DND-41 (cell line): ENCODE data around the gene ALKBH2.

Source experiments
- ATAC-seq: fragments of 200-7000 bp; cut with Tn5 transposase; 3 replicates; pipeline ENCODE4 v1.9.1; 2021; ENCODE audit warnings: low read depth; ENCODE audit not compliant: insufficient read depth
- DNase-seq: peaks from one replicate; pipeline ENCODE4 v3.0.0-alpha.2; 2020
- H2AFZ ChIP-seq: 2 replicates; pipeline ENCODE4 v1.6.0; 2012; ENCODE audit warnings: low read depth, low read length
- H3K27ac ChIP-seq: 2 replicates; pipeline ENCODE4 v1.5.1; 2012; ENCODE audit warnings: low read length, inconsistent platforms
- H3K27me3 ChIP-seq: fragments of 200-600 bp; sonication (generic); 2 replicates; pipeline ENCODE4 v1.6.0; 2012; ENCODE audit warnings: low read length, mild to moderate bottlenecking, inconsistent platforms; ENCODE audit not compliant: insufficient read depth, poor library complexity
- H3K36me3 ChIP-seq: 2 replicates; pipeline ENCODE4 v1.5.1; 2012; ENCODE audit warnings: low read length, inconsistent platforms; ENCODE audit not compliant: insufficient read depth
- H3K4me1 ChIP-seq: 2 replicates; pipeline ENCODE4 v1.5.1; 2012; ENCODE audit warnings: mild to moderate bottlenecking, low read length; ENCODE audit not compliant: insufficient read depth
- H3K4me2 ChIP-seq: 2 replicates; pipeline ENCODE4 v1.6.0; 2012; ENCODE audit warnings: mild to moderate bottlenecking, moderate library complexity, low read length, inconsistent platforms; ENCODE audit not compliant: insufficient read depth
- H3K4me3 ChIP-seq, 2 experiments: fragments of 200-600 bp in 1 of 2; shearing (Covaris generic) in 1 of 2; 2 replicates each; pipeline ENCODE4 v1.5.1; 2012 to 2016; ENCODE audit warnings: inconsistent platforms in 2 of 2, low read length in 2 of 2, mild to moderate bottlenecking in 2 of 2, low read depth in 1 of 2, moderate library complexity in 1 of 2
- H3K79me2 ChIP-seq: 2 replicates; pipeline ENCODE4 v1.6.0; 2012; ENCODE audit warnings: low read length, inconsistent platforms; ENCODE audit not compliant: insufficient read depth
- H3K9ac ChIP-seq: 2 replicates; pipeline ENCODE4 v1.6.0; 2012; ENCODE audit warnings: low read depth, mild to moderate bottlenecking, inconsistent platforms, low read length, moderate library complexity
- H3K9me3 ChIP-seq: 2 replicates; pipeline ENCODE4 v1.5.1; 2012; ENCODE audit warnings: low read length, moderate library complexity, mild to moderate bottlenecking, inconsistent platforms; ENCODE audit not compliant: insufficient read depth, severe bottlenecking
- H4K20me1 ChIP-seq: 2 replicates; pipeline ENCODE4 v1.6.0; 2012; ENCODE audit warnings: low read length; ENCODE audit not compliant: insufficient read depth
- CTCF ChIP-seq: IDR thresholded peaks from 2 replicates; pipeline ENCODE4 v1.5.1; 2012; ENCODE audit warnings: borderline replicate concordance, low read length, moderate library complexity, mild to moderate bottlenecking; ENCODE audit not compliant: poor library complexity, severe bottlenecking; ENCODE audit errors: extremely low read depth
- EZH2 ChIP-seq: IDR thresholded peaks from 3 replicates; pipeline ENCODE4 v1.6.1; 2012; ENCODE audit warnings: borderline replicate concordance, low read depth, mild to moderate bottlenecking, moderate library complexity, low read length, inconsistent platforms; ENCODE audit not compliant: severe bottlenecking

Gene ALKBH2

GRCh38 chr12:109069307-109070271 is 23.7 kb downstream of the ALKBH2 start:
- no peak overlapping the region for H3K4me2 ChIP-seq
- no peaks in the 10 kb centered on the region for H3K4me1 ChIP-seq
- H3K4me3 ChIP-seq = no peak overlapping the region
- no peak overlapping the region for H3K27ac ChIP-seq
- H4K20me1 ChIP-seq = no peaks in the 10 kb centered on the region
- no peak overlapping the region for H2AFZ ChIP-seq
- ATAC-seq (no peak), DNase-seq (no peak)
- peaks cover 51% of the 10 kb centered on the region for H3K36me3 ChIP-seq
- H3K9me3 ChIP-seq = no peaks in the 10 kb centered on the region
- H3K79me2 ChIP-seq = no peaks in the 10 kb centered on the region
- H3K9ac ChIP-seq = no peak overlapping the region
- no peaks in the 10 kb centered on the region for H3K27me3 ChIP-seq
- TF ChIP-seq EZH2 (no peak), CTCF (no peak)

GRCh38 chr12:109065853-109066193 is 27.4 kb downstream of the ALKBH2 start:
- Histone ChIP-seq H3K4me1 (no peaks in the 10 kb centered on the region), H2AFZ (no peak overlapping the region), H3K27me3 (no peaks in the 10 kb centered on the region), H3K4me3 (no peak overlapping the region), H3K79me2 (no peaks in the 10 kb centered on the region), H3K9ac (no peak overlapping the region), H4K20me1 (no peaks in the 10 kb centered on the region), H3K27ac (no peak overlapping the region), H3K36me3 (peaks cover 33% of the 10 kb centered on the region), H3K9me3 (no peaks in the 10 kb centered on the region), H3K4me2 (no peak overlapping the region)
- no peak for ATAC-seq
- DNase-seq = no peak
- TF ChIP-seq EZH2 (no peak), CTCF (no peak)

DNA sequence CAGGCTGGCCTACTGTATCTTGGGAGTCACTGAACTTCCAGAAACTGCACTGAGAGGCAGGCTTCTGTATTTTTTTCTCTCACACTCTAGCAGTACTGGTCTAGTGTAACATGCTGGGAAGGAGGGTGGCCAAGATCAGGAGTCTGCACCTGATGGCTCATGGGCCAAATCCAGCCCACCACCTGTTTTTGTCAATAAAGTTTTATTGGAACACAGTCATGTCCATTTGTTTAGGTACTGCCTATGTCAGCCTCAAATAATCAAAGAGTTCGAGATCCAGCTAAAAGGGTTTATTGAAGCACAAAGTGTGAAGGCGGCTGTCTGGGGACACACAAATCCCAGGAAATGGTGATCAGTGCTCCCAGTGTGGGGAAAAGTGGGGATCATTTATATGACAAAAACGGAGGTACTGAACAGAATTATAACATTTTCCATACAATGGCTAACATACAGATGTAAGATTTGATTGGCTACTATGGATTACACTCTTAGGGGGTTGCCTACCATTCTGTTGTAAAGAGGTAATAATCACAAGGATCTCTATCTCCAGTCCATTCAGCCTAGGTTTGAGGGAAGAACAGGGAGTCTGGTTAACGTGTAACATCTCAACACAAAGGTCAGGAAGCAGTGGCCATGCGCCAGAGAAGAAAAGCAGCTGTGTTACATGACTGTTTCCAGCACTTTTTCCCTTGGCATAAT is 28.0 kb downstream of the ALKBH2 start:
- no peak overlapping the region for H3K9ac ChIP-seq
- no peaks in the 10 kb centered on the region for H3K4me1 ChIP-seq
- H3K36me3 ChIP-seq = peaks cover 30% of the 10 kb centered on the region
- H4K20me1 ChIP-seq = no peaks in the 10 kb centered on the region
- no peak overlapping the region for H2AFZ ChIP-seq
- H3K9me3 ChIP-seq = no peaks in the 10 kb centered on the region
- ATAC-seq = no peak
- no peak overlapping the region for H3K4me2 ChIP-seq
- DNase-seq = no peak
- no peaks in the 10 kb centered on the region for H3K27me3 ChIP-seq
- TF ChIP-seq EZH2 (no peak), CTCF (no peak)
- H3K79me2 ChIP-seq = no peaks in the 10 kb centered on the region
- no peak overlapping the region for H3K4me3 ChIP-seq
- no peak overlapping the region for H3K27ac ChIP-seq
